ENCODE results near the gene ELAC2. TPM values are rescaled to one million over a fixed set of nuclear protein-coding genes. Genes with fewer than 3 reads are reported as not detected.

Gene ELAC2, protein sequence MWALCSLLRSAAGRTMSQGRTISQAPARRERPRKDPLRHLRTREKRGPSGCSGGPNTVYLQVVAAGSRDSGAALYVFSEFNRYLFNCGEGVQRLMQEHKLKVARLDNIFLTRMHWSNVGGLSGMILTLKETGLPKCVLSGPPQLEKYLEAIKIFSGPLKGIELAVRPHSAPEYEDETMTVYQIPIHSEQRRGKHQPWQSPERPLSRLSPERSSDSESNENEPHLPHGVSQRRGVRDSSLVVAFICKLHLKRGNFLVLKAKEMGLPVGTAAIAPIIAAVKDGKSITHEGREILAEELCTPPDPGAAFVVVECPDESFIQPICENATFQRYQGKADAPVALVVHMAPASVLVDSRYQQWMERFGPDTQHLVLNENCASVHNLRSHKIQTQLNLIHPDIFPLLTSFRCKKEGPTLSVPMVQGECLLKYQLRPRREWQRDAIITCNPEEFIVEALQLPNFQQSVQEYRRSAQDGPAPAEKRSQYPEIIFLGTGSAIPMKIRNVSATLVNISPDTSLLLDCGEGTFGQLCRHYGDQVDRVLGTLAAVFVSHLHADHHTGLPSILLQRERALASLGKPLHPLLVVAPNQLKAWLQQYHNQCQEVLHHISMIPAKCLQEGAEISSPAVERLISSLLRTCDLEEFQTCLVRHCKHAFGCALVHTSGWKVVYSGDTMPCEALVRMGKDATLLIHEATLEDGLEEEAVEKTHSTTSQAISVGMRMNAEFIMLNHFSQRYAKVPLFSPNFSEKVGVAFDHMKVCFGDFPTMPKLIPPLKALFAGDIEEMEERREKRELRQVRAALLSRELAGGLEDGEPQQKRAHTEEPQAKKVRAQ
- total RNA-seq: 57.6 and 81.7 TPM in 2 replicates

DNA sequence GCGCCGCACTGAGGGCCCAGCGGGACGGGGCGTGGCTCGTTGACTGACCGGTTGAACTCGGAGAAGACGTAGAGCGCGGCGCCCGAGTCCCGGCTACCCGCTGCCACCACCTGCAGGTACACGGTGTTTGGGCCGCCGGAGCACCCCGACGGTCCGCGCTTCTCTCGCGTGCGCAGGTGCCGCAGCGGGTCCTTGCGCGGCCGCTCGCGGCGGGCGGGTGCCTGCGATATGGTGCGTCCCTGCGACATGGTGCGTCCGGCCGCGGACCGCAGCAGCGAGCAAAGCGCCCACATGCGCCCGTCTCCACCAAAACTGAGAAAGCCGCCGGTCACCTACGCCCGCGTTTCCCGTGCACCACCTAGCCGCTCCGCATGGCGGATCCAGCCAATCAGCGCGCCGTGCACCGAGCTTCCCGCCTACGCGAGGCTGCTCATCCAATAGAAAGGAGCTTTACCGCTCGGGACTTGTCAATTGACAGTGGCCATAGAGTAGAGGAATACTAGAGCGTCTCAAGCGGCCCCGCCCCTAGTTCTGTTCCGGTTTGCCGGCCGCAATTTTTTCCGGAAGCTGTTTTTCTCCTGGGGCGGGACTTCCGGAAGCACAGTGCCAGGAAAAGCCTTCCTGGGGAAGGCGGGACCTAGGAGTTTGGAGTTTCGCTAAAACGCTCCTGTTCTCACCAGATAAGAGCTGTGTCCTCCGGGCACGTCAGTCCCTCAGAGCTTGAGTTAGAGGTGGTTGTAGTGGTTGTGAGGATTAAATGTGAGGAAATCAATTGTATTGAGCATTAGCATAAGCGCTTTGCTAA is at the start of gene ELAC2:
Gene ELAC2, minus strand, starts transcription at position 373 of the 805 bp plus-strand sequence. Its CDS starts 80 bp downstream, at position 293.

Other genes with a start within 250 kb of the ELAC2 start
- gene ARHGAP44, start 228.5 kb downstream of the ELAC2 start, total RNA-seq: under 0.01 and 0.34 TPM in 2 replicates

Data from hair follicular keratinocyte (primary cell).